H9 (cell line): ENCODE data around the gene GGCT. TPM values are rescaled to one million over a fixed set of nuclear protein-coding genes. Genes with fewer than 3 reads are reported as not detected.

Source experiments
- DNase-seq: peaks from one replicate; pipeline ENCODE4 v3.0.0-alpha.2; 2017
- H2AFZ ChIP-seq: one replicate; pipeline ENCODE4 v1.6.1; 2013; ENCODE audit warnings: mild to moderate bottlenecking, low read length, control low read depth, moderate library complexity
- H2AK5ac ChIP-seq: 2 replicates; pipeline ENCODE4 v1.6.1; 2013; ENCODE audit warnings: low read length, control low read depth, mixed read lengths; ENCODE audit not compliant: insufficient read length
- H2BK120ac ChIP-seq: one replicate; pipeline ENCODE4 v1.6.1; 2013; ENCODE audit warnings: low read depth, mild to moderate bottlenecking, low read length, control low read depth, inconsistent platforms; ENCODE audit not compliant: poor library complexity, severe bottlenecking
- H2BK12ac ChIP-seq: 2 replicates; pipeline ENCODE4 v1.6.1; 2013; ENCODE audit warnings: low read length, control low read depth, mixed read lengths, low read depth; ENCODE audit not compliant: insufficient read length
- H2BK15ac ChIP-seq: 2 replicates; pipeline ENCODE4 v1.6.1; 2013; ENCODE audit warnings: low read depth, low read length, control low read depth
- H2BK20ac ChIP-seq: one replicate; pipeline ENCODE4 v1.6.1; 2013; ENCODE audit warnings: low read depth, mild to moderate bottlenecking, low read length, control low read depth, inconsistent platforms; ENCODE audit not compliant: poor library complexity, severe bottlenecking
- H2BK5ac ChIP-seq: 2 replicates; pipeline ENCODE4 v1.6.1; 2013; ENCODE audit warnings: low read length, control low read depth, mixed read lengths; ENCODE audit not compliant: insufficient read length
- H3K14ac ChIP-seq: 2 replicates; pipeline ENCODE4 v1.6.1; 2013; ENCODE audit warnings: low read length, control low read depth; ENCODE audit not compliant: insufficient read depth
- H3K18ac ChIP-seq: 2 replicates; pipeline ENCODE4 v1.6.1; 2013; ENCODE audit warnings: low read depth, mild to moderate bottlenecking, mixed read lengths, low read length, control low read depth; ENCODE audit not compliant: insufficient read length
- H3K23ac ChIP-seq: 2 replicates; pipeline ENCODE4 v1.6.1; 2013; ENCODE audit warnings: low read length, control low read depth, mixed read lengths, low read depth; ENCODE audit not compliant: insufficient read length
- H3K23me2 ChIP-seq: 2 replicates; pipeline ENCODE4 v1.6.1; 2013; ENCODE audit warnings: low read depth, mild to moderate bottlenecking, mixed read lengths, low read length, control low read depth; ENCODE audit not compliant: insufficient read length, poor library complexity, severe bottlenecking
- H3K27ac ChIP-seq: 2 replicates; pipeline ENCODE4 v1.5.1; 2013; ENCODE audit warnings: low read length, control low read depth, mixed read lengths, low read depth; ENCODE audit not compliant: insufficient read length
- H3K27me3 ChIP-seq: 2 replicates; pipeline ENCODE4 v1.6.1; 2013; ENCODE audit warnings: low read length, control low read depth, inconsistent platforms; ENCODE audit not compliant: insufficient read depth
- H3K4ac ChIP-seq: 2 replicates; pipeline ENCODE4 v1.6.1; 2013; ENCODE audit warnings: low read depth, mild to moderate bottlenecking, control low read depth, inconsistent platforms, low read length, moderate library complexity
- H3K4me1 ChIP-seq: 2 replicates; pipeline ENCODE4 v1.6.1; 2013; ENCODE audit warnings: low read length, control low read depth, inconsistent platforms; ENCODE audit not compliant: insufficient read depth
- H3K4me2 ChIP-seq: 2 replicates; pipeline ENCODE4 v1.6.1; 2013; ENCODE audit warnings: low read length, control low read depth, mixed read lengths; ENCODE audit not compliant: insufficient read length, insufficient read depth
- H3K56ac ChIP-seq: 2 replicates; pipeline ENCODE4 v1.6.1; 2013; ENCODE audit warnings: low read depth, mild to moderate bottlenecking, mixed read lengths, low read length, control low read depth; ENCODE audit not compliant: insufficient read length
- H3K79me1 ChIP-seq: 2 replicates; pipeline ENCODE4 v1.6.1; 2013; ENCODE audit warnings: low read depth, mild to moderate bottlenecking, moderate library complexity, low read length, control low read depth, inconsistent platforms; ENCODE audit not compliant: insufficient read depth, poor library complexity, severe bottlenecking
- H3K79me2 ChIP-seq: 2 replicates; pipeline ENCODE4 v1.6.1; 2013; ENCODE audit warnings: low read length, control low read depth, inconsistent platforms; ENCODE audit not compliant: insufficient read depth
- H3K9ac ChIP-seq: 2 replicates; pipeline ENCODE4 v1.6.1; 2013; ENCODE audit warnings: low read length, control low read depth, mixed read lengths; ENCODE audit not compliant: insufficient read length; ENCODE audit errors: extremely low read depth
- H3K9me3 ChIP-seq: one replicate; pipeline ENCODE4 v1.6.1; 2013; ENCODE audit warnings: low read depth, low read length, inconsistent platforms; ENCODE audit not compliant: control insufficient read depth
- H3T11ph ChIP-seq: one replicate; pipeline ENCODE4 v1.6.1; 2013; ENCODE audit warnings: mild to moderate bottlenecking, low read length, control low read depth, inconsistent platforms
- H4K20me1 ChIP-seq: one replicate; pipeline ENCODE4 v1.6.1; 2013; ENCODE audit not compliant: control insufficient read depth, insufficient read length, insufficient read depth
- H4K5ac ChIP-seq: 2 replicates; pipeline ENCODE4 v1.6.1; 2013; ENCODE audit warnings: low read depth, mild to moderate bottlenecking, mixed read lengths, low read length, control low read depth; ENCODE audit not compliant: insufficient read length
- H4K8ac ChIP-seq: replicated peaks from 2 replicates; pipeline ENCODE4 v1.6.1; 2013; ENCODE audit warnings: low read length, control low read depth, mixed read lengths, low read depth; ENCODE audit not compliant: insufficient read length
- H4K91ac ChIP-seq: 2 replicates; pipeline ENCODE4 v1.6.1; 2013; ENCODE audit warnings: low read depth, mild to moderate bottlenecking, moderate library complexity, mixed read lengths, low read length, control low read depth; ENCODE audit not compliant: insufficient read length
- H3K27ac Mint-ChIP-seq, 3 experiments: 2 replicates in 2 of 3; 3 replicates in 1 of 3; pipeline ENCODE4 v1.8.0; 2020 to 2021; ENCODE audit warnings: mixed read lengths in 3 of 3, mild to moderate bottlenecking in 1 of 3, moderate library complexity in 1 of 3
- H3K27me3 Mint-ChIP-seq: 2 replicates; pipeline ENCODE4 v1.8.0; 2021; ENCODE audit warnings: low read depth, mild to moderate bottlenecking, moderate library complexity, mixed read lengths
- H3K36me3 Mint-ChIP-seq, 3 experiments: 2 replicates in 2 of 3; 3 replicates in 1 of 3; pipeline ENCODE4 v1.8.0; 2020 to 2021; ENCODE audit warnings: low read depth in 3 of 3, mixed read lengths in 3 of 3; ENCODE audit not compliant: insufficient read depth in 1 of 3
- H3K4me1 Mint-ChIP-seq, 2 experiments: 2 replicates each; pipeline ENCODE4 v1.8.0; 2020; ENCODE audit warnings: mixed read lengths in 2 of 2
- H3K4me3 Mint-ChIP-seq, 2 experiments: 2 replicates in 1 of 2; 3 replicates in 1 of 2; pipeline ENCODE4 v1.8.0; 2020 to 2021; ENCODE audit warnings: mild to moderate bottlenecking in 2 of 2, mixed read lengths in 2 of 2, moderate library complexity in 1 of 2
- H3K9me3 Mint-ChIP-seq, 2 experiments: 2 replicates in 1 of 2; 3 replicates in 1 of 2; pipeline ENCODE4 v1.8.0; 2020; ENCODE audit warnings: mild to moderate bottlenecking in 2 of 2, mixed read lengths in 2 of 2, moderate library complexity in 1 of 2
- WGBS: extraction: QIAGEN DNeasy Blood & Tissue Kit; methylation state at CpG from one replicate; pipeline ENCODE4 v1.1.7; 2013; ENCODE audit warnings: missing lambda C conversion rate, low lambda C conversion rate, mixed read lengths; ENCODE audit not compliant: insufficient read length; ENCODE audit errors: extremely low coverage; 5-methylcytosine and 5-hydroxymethylcytosine counted together
- total RNA-seq: library from RNA; stranded (reverse); gene quantifications from 2 replicates; pipeline ENCODE4 v1.2.1, GENCODE V29; 2021
- TF ChIP-seq, protein P1 (sequence below): fragments of 200-600 bp; sonication (generic); conservative IDR thresholded peaks from 3 replicates; pipeline ENCODE4 v1.8.0; 2021; ENCODE audit warnings: antibody characterized with exemption, mild to moderate bottlenecking

Gene GGCT
- total RNA-seq, 1 experiment from 2014 or later, result 84.9 TPM

DNA sequence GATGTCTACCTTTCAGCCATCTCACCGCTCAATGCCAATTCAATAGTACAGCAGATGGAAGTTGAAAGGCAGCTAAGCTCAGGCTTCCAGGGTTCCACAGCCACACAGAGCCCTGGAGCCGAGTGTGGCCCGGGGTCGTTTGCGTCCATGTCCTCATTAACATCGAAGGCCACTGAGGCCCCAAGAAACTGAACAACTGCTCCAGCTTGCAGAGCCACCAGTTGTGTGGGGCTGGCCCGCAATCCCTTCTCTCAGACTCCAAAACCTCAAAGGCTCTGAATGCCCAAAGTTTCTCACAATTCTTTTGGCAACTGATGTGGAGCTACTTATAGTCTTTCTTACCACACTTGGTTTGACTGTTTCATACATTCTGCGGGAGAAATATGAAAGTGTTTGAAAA, 57.2 kb downstream of the GGCT start:
- Histone ChIP-seq H3K14ac (no peak overlapping the region), H2AFZ (no peak overlapping the region), H3T11ph (no peak overlapping the region), H3K79me1 (no peaks in the 10 kb centered on the region), H3K56ac (no peak overlapping the region), H3K23me2 (no peaks in the 10 kb centered on the region), H2AK5ac (no peak overlapping the region), H3K79me2 (no peaks in the 10 kb centered on the region), H3K9ac (no peak overlapping the region), H4K20me1 (no peaks in the 10 kb centered on the region), H4K5ac (no peak overlapping the region), H3K9me3 (no peaks in the 10 kb centered on the region), H3K4me1 (no peaks in the 10 kb centered on the region), H4K91ac (no peak overlapping the region), H2BK20ac (no peak overlapping the region), H2BK12ac (no peak overlapping the region), H3K4me2 (no peak overlapping the region), H2BK15ac (no peak overlapping the region), H2BK5ac (no peak overlapping the region), H3K4ac (no peak overlapping the region), H4K8ac (no peak overlapping the region), H3K27me3 (no peaks in the 10 kb centered on the region), H3K23ac (no peak overlapping the region), H2BK120ac (no peak overlapping the region), H3K18ac (no peak overlapping the region), H3K27ac (no peak overlapping the region)
- Mint-ChIP-seq H3K4me3 (no peak overlapping the region), H3K36me3 (peaks cover 2 to 14% (median 4%) of the 10 kb centered on the region in 3 experiments; a peak in 4 of 7 replicates), H3K4me1 (peaks cover 19 to 27% of the 10 kb centered on the region in 2 experiments), H3K9me3 (no peaks in the 10 kb centered on the region), H3K27me3 (peaks cover 2% of the 10 kb centered on the region; the same call in 1 of the 2 replicates), H3K27ac (no peak overlapping the region)
- DNase-seq, result no peak
- TF ChIP-seq, protein P1, sequence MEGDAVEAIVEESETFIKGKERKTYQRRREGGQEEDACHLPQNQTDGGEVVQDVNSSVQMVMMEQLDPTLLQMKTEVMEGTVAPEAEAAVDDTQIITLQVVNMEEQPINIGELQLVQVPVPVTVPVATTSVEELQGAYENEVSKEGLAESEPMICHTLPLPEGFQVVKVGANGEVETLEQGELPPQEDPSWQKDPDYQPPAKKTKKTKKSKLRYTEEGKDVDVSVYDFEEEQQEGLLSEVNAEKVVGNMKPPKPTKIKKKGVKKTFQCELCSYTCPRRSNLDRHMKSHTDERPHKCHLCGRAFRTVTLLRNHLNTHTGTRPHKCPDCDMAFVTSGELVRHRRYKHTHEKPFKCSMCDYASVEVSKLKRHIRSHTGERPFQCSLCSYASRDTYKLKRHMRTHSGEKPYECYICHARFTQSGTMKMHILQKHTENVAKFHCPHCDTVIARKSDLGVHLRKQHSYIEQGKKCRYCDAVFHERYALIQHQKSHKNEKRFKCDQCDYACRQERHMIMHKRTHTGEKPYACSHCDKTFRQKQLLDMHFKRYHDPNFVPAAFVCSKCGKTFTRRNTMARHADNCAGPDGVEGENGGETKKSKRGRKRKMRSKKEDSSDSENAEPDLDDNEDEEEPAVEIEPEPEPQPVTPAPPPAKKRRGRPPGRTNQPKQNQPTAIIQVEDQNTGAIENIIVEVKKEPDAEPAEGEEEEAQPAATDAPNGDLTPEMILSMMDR, result no peak
- no CpG with 5 or more reads among the region's 8 CpGs for WGBS

Other genes starting within 250 kb of the GGCT start
- 16.5 and 17.1 TPM in 2 replicates for gene ZNRF2, start 220.2 kb downstream of the GGCT start, total RNA-seq
- 4.9 and 5.3 TPM in 2 replicates for gene NOD1, start 26.0 kb downstream of the GGCT start, total RNA-seq
- gene GARS1, start 90.0 kb upstream of the GGCT start, total RNA-seq, result 234 and 239 TPM in 2 replicates
- gene CRHR2, start 177.6 kb upstream of the GGCT start, total RNA-seq, result 0.07 and 0.13 TPM in 2 replicates
- 0.59 and 0.70 TPM in 2 replicates for gene INMT, start 247.3 kb upstream of the GGCT start, total RNA-seq